ENCODE measurements around the gene SLC35F1.
"Not testable (repeated sequence)": the region's sequence is repeated elsewhere in the genome, so short reads cannot be mapped to it uniquely, and the experiment has no call there.

SLC35F1 gene

DNA sequence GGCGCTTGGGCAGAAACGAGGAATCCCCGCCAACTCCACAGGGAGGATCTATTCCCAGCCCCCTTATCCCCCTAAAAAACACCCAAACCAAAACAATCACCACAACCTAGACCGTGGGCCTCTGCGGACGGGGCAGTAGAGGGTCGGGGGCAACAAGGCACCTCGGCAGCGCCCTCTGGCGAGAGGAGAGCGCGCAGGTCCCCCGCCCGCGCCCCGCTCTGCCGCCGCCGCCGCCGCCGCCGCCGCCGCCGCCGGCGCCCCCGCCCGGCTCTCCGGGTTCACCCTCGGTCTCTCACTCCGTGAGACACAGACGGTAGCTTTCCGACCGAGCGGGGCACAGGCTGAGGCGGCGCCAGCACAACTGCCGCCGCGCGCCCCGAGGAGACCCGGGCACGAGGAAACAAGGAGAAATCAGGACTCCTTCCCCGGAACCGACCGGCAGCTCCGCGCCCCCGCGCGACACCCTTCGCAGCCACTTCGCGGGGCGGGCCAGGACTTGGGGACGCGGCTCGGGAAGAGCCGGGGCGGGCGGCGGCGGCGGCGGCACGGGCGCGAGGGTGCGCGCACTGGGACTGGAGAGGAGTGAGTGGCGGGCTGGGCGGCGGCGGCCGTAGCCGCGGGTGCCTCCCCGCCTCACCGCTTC lies at the start of gene SLC35F1:
TSS of gene SLC35F1 (plus strand) at position 307 of the 643 bp plus-strand sequence.
- DNase-seq (ENCODE audit: low read depth) = no peak

DNA sequence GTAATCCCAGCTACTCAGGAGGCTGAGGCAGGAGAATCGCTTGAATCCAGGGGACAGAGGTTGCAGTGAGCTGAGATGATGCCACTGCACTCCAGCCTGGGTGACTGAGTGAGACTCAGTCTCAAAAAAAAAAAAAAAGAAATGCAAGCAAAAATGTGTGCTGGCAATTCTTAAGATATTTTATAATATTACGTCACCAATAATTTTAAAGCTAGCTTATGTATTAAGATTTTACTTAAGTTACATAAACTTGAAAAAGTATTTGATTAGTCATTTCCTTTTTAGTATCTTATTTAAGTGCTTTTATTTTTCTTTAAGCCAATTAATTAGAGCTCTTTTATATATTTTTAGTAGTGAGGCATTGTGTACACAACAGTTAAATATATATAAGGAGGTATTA lies 48.5 kb upstream of the SLC35F1 start:
- not testable (repeated sequence) for DNase-seq (ENCODE audit: low read depth)

DNA sequence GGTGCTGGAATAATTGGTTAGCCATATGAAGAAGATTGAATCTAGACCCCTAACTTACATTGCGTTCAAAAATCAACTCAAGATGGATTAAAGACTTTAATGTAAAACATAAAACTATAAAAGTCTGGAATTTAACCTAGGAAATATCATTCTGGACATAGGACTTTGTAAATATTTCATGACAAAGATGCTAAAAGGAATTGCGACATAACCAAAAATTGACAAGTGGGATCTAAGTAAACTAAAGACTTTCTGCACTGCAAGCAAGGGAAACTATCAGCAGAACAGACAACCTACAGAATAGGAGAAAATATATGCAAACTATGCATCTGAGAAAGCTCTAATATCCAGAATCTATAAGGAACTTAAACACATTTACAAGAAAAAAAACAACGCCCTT lies 45.5 kb upstream of the SLC35F1 start:
- no peak for DNase-seq (ENCODE audit: low read depth)

DNA sequence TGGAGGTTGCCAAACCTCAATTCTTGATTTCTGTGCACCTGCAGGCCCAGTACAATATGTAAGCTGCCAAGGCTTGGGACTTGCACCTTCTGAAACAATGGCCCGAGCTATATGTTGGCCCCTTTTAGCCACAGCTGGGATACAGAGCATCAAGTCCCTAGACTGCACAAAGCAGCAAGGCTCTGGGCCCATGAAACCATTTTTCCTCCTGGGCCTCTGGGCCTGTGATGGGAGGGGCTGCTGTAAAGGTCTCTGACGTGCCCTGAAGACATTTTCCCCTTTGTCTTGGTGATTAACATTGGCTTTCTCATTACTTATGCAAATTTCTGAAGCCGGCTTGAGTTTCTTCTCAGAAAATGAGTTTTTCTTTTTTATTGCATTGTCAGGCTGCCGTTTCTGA lies 40.5 kb upstream of the SLC35F1 start:
- DNase-seq (ENCODE audit: low read depth) = no peak

DNA sequence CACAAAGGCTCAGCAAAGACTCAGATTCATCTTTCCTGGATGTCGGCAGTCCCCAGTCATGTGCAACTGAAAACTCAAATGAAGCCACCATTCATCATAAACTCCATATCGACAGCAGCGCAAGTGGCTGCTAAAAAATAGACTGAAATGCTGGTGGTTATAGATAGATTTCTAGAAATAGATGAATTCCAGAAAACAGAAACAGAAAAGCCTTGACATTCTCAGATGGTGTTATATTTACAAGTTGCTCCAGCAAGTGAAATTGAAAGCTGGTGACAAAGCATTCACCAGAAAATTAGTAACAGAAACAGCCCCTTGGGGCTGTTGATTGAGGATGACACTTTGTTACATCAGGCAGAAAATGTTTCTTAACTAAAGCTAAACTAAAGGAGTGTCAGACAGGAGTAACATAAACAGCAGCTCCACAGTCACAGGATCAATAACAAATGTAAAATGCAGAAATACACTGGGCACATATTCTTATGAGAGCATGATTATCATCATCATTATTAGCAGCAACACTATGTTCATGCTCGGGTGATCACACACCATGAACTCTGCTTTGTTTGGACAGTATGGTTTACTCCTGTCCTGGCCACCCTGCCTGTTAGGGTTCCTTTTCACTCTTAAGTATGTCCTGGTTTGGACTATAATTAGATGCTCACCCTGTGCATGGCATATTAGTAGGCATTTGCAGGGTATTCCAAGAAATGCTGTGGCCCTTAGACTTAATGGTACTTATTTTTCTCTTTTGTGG lies 36.4 kb upstream of the SLC35F1 start:
- DNase-seq (ENCODE audit: low read depth) = no peak

DNA sequence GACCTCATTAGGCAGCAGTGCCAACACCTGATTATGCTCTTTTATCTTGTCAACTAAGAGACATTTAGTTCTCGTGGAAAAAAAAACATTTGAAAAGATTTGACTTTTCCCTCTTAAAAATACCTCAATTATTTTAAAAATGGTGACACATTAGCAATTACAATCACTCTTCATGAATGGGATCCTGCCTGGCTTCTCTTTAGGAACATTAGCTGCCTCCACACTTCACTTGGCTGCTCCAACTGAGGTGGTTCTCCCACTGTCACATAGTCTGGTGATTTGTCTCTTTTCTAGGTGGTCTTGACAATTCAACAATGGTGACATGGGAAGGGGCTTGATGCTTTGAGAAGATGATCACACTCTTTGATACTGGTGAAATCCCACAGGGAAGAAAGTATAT lies 26.2 kb upstream of the SLC35F1 start:
- DNase-seq (ENCODE audit: low read depth) = no peak

DNA sequence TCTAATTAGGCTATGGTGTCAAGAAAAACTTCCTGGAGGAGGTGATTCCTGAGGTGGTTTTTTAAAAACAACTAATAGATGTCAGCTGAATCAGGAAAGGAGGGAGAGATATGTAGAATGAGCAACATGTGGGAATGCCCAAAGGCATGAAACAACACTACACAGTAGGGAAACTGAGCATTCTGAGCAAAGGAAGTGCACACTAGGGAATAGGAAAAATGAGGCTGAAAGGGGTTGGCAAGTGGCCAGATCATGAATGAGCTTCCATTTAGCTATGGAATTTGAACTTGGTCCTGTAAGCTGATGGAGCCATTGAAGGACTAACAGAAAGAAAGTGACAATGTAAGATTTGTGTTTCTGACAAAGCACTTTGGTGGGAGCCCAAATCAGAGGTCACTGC lies 16.9 kb upstream of the SLC35F1 start:
- DNase-seq (ENCODE audit: low read depth) = no peak

DNA sequence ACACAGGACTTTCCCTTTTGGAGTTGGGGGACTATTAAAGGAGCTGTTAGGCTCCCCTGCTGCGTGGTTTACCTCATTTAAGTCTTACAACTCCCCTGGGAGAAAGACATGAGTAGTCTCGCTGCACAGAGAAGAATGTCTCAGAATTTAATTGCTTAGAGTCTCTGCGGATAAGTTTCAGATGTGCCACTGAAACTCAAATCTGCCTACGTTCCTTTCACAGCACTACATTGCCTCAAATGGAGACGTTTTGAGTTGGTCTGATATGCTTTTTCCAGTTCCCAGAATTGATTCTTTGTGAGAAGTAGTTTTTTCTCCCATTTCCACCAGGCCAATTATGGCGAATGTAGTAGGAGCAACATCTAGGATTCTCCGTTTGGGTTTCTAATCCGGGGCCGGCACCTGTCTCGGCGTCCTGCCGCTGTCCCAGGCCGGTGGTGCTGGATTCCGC lies 532 bp upstream of the SLC35F1 start:
- DNase-seq (ENCODE audit: low read depth) = no peak

DNA sequence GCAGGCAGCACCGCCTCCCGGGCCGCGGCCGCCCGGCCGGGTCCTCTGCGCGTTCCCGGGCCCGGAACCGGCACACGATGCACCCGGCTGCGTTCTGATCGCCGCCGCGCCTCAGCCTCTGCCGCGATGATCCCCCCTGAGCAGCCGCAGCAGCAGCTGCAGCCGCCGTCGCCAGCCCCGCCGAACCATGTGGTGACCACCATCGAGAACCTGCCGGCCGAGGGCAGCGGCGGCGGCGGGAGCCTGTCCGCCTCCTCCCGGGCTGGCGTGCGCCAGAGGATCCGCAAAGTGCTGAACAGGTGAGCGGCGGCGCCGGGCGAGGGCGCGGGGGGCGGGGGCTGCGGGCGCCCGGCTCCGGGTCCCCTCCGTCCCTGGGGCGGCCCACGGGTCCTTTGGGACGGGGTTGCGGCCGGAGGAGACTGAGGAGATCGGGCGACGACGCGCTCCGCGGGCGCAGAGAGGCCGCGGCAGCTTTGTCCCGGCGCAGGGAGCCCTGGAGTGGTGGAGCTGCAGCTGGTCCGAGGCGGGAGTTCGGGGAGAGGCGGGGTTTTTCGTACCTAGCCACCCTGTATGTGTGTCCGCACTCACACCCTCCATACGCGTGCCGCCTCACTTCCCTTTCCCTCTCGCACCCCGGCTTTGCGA lies 659 bp downstream of the SLC35F1 start:
- DNase-seq (ENCODE audit: low read depth) = no peak

DNA sequence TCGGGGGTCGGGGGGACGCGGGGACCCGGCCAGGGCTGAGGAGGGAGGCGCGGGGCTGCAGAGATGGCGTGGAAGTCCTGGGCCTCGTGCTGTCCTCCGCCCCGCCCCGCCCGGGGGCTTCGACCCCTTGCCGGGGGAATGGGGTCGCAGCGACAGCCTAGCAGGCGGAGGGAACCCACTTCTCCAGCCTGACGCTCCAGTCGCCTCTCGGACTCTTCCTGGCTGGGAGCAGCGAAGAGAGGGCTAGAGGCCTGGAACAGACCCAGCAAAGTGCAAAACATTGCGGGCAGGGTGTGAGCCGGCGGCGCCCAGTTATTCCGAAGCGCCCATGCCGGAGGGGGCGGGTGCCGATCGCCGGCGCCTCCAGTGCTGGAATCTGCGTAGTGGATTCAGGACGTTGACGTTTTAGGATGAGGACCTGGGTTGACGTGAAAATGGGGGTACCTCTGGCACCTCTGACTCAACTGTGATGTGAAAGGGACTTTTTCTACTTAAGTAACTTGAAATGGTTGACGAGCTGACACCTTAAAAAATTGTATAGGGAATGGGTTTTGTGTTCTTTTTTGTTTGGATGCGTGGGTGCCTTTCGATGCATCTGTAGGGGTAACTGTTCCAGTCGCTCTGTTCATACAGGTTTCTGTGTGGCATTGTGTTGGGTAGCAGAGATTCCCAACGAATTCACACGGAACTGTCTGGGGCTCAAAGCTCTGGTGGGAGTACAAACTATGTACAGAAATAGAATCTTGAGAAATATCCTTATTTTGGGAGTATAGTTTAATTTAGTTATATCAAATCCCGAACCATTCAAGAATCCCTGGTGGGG lies 1.4 kb downstream of the SLC35F1 start:
- DNase-seq (ENCODE audit: low read depth) = no peak

DNA sequence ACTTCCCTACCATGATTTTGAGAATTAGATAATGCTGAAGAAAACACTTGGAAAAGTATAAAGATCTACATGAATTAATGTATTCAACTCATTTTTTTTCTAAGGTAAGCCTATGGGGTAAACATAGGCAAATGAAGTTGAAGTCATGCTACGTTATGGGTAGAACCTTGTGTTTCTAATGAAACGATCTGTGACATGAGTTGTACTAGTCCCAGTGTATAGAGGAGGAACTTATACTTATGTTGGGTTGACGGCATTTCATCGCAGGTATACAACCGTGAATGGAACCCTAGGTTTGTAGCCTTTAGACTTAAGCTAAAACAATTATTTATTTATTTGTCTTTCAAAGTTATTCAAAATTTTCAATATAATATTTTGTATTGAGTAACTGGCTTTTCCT lies 2.6 kb downstream of the SLC35F1 start:
- no peak for DNase-seq (ENCODE audit: low read depth)

DNA sequence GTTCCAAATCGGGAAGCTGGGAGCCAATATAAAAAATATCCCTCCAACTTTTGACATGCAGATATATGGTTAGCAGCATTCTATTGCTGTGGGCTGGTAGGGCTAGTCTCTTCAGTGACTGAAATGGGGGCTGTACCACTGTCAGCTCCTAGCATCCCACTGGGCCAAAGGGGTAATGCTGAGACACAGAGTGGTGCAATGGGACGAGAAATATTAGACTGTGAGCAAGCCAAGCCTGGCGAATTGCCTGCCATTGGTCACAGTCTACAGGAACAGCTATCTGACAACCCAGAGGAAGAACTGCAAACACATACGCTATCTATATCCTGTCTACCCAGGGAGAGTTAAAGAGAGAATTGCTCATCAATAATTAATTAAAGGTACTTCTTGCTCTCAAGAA lies 3.5 kb downstream of the SLC35F1 start:
- DNase-seq (ENCODE audit: low read depth) = no peak

DNA sequence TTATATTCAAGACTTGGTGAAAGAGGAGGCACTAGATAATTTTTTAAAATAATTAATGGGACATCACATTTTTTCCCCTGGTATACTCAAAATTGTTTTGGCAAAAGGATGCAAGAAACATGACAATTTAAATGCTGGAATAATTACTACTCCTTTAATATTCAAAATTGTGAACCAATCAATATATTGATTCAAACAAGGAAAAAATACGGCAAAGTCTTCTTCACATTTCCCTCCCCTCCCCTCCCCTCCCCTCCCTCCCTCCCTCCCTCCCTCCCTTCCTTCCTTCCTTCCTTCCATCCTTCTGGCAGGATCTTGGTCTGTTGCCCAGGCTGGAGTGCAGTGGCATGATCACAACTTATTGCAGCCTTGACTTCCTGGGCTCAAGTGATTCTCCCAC lies 4.1 kb downstream of the SLC35F1 start:
- DNase-seq (ENCODE audit: low read depth) = no peak

DNA sequence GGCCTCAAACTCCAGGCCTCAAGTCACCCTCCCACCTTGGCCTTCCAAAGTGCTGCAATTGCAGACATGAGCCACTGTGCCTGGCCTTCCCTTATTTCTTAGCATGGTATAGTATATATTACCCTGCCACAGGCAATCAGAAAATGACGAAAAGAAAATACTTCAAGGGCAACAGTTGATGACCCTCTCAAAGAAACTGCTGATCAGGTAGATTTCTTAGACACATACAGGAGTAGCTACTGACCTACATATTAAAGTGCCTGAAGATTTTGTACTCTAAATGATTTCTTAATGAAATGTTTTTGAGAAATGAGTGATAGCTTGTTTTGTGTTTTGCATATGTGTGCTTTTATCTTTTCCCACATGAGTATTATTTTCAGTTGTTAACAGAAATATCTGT lies 4.6 kb downstream of the SLC35F1 start:
- DNase-seq (ENCODE audit: low read depth) = no peak

DNA sequence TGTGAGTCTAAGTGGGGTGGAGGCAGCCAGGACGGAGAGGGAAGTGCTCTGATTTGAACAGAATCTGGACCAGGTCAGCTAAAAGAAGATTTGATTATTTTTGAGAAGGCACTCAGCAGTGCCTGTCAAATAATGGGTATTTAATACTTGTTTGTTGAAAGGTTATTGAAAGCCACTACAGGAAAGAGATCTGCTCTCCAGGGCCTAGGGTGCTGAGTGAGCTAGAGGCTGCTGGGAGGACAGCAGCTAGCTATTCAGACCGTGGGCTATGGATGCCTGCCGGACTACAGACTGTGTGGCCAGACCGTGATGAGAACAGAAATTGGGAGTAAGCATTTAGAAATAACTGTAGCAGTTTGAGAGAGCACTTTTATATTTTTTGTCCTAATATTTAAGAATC lies 8.8 kb downstream of the SLC35F1 start:
- no peak for DNase-seq (ENCODE audit: low read depth)

DNA sequence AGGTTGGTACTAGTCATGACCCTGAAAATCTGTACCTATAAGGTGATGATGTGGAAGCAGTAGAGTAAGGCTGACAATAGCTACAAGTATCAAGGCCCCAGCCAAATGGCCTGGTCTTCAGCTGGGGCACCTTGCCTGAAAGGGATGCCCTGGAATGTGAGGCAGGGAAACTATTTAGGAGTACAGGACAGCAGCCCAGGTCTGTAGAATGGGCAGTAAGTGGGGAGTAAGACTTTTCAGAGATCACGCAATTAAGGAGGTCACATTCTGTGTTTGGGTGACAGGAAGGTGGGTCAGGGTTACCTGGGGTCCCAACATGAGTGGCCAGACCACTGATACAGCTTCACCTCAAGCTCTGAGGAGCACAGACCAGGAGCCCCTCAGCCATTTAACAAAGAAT lies 9.4 kb downstream of the SLC35F1 start:
- no peak for DNase-seq (ENCODE audit: low read depth)

DNA sequence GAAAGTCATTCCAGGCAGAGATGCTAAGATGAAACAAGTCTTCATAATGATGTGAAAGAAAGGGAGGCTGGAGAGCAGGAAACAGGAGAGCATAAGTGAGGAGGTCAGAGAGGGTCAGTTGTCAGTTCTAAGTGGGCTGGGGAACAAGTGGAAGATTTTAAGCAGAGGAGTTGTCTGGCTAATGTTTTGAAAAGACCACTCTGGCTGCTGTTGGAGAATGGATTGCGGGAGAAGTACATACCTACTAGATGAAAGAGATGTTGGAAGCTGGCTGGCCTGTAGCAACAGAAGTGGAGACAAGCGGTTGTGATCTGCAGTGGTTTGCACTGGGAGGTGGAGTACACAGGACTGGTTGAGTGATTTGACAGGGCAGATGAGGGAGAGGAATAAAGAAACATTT lies 10.1 kb downstream of the SLC35F1 start:
- no peak for DNase-seq (ENCODE audit: low read depth)

DNA sequence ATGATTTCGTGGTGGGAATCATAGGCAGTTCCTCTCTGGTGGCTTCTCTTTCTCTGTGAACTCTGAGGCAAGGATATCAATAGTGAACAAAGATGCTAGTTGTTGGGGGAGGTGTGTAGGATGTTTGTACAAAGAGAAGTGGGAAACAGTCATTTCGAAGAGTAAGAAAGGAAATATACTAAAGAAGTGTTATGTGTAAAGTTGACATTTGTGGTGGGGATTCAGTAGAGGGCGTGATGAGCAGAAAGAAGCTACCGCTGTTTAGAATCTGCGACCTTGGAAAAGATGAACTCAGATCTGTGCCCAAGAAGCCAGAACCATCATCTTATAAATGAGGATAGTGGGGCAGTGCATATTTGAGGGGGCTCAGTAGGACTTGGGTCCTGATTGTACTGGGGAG lies 11.4 kb downstream of the SLC35F1 start:
- DNase-seq (ENCODE audit: low read depth) = no peak

DNA sequence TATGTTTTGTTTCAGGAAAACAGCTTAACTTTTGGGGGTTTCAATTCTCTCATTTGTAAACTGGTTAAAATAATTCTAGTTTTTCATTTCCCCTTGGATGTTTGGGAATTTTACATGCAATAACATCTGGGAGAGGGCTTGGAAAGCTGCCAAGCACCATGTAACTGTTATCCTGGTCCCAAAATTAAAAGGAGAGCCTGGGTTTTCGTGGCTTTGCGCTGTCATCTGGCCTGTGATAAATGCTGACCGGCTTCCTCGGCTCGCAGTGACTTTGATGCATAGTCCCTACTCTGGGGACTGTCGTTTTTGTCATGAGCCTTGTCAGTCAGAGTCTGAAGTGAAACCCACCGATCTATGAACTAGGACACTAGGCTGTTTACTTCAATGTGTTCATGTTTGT lies 12.2 kb downstream of the SLC35F1 start:
- DNase-seq (ENCODE audit: low read depth) = no peak

DNA sequence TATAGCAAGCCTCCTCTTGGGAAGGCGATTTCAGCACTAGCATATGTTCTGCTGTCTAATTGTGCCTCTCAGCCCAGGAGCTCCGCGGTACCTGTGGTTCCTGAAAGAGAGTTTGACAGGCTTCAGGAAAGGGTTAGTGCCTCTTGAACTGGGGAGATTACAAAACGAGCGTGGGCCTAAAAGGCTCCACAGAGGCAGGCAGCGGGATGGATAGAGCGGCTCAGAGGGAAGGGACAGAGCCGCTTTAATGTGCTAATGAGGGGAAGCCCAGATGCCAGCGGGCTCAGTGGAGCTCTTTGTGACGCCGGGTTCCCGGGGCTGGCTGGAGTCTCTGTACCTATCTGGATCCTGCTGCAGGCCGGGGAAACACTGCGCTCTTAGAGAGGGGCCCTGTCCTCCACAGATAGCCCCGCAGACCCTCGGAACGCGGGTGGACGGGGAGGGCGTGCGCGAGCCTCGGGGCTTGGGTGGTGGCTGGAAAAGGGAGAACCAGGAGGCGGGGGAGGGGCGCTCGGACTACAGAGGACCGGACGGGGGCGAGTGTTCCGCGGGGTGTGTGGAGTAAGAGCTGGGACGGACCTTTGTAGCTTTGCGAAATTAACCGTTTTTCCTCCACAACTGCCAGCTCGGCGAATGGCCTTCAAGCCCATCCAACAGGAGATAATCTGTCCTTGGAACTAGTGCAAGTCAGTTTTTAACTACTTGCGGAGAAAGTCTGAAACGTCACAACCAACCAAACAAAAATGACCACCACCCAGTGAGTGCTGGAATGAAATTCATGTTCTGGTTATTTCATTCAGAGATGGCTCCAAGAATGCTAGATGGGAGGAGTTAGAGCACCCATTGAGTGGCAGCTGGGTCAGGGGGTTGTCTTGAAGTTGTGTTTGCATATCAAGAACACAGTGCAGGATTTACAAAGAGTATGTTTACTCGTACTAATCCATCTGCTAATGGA lies 13.0 kb downstream of the SLC35F1 start:
- no peak for DNase-seq (ENCODE audit: low read depth)

DNA sequence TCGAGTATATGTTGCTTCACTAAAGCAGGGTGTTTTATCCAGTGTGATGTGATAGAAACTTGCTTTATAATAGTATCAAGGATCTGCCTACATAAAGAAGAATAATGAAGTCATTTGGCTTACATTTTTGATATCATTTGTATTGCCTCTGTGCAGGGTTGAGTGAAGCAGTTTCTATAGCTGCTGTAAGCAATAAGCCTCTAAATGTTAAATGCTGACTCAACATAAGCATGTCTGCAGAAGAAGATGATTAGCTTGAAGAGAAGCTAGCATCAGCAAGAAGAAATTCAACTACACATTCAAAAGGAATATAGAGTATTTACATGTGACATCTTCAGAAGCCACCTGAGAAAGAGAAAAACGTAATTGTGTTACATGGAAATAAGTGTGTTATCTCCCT lies 17.6 kb downstream of the SLC35F1 start:
- no peak for DNase-seq (ENCODE audit: low read depth)
